H1 (cell line): ENCODE data around the gene AP1M1. TPM values are rescaled to one million over a fixed set of nuclear protein-coding genes. Genes with fewer than 3 reads are reported as not detected.

ENCODE experiments used
- CTCF ChIA-PET: fragments of 300-600 bp; sonication (Branson Sonifier 250); formaldehyde crosslinking; loops from one replicate; lab custom pipeline; 2021; ENCODE audit not compliant: partially characterized antibody; lab: Charles Lee
- POLR2A ChIA-PET: fragments of 300-600 bp; sonication (Branson Sonifier 250); formaldehyde crosslinking; loops from one replicate; lab custom pipeline; 2021; ENCODE audit warnings: inconsistent platforms; ENCODE audit not compliant: partially characterized antibody; lab: Charles Lee
- DNase-seq, 2 experiments: peaks; one replicate each; pipeline versions ENCODE4 v3.0.0 to v3.0.0-alpha.2; 2010 to 2022; ENCODE audit warnings: low spot score in 2 of 2, low read depth in 1 of 2, mixed read lengths in 1 of 2
- FAIRE-seq: peaks from 2 replicates; lab custom pipeline; 2011; peaks lifted over from hg19 to GRCh38; lab: Jason Lieb, UNC
- H2AFZ ChIP-seq: 2 replicates; pipeline ENCODE4 v1.8.1; 2012; ENCODE audit warnings: low read length, inconsistent platforms
- H2AK5ac ChIP-seq: 2 replicates; pipeline ENCODE4 v1.6.1; 2013; ENCODE audit warnings: low read depth, low read length
- H2BK120ac ChIP-seq: replicated peaks from 2 replicates; pipeline ENCODE3; 2013; ENCODE audit warnings: low read depth, low read length, inconsistent platforms
- H2BK12ac ChIP-seq: 2 replicates; pipeline ENCODE4 v1.6.1; 2013; ENCODE audit warnings: low read depth, low read length
- H2BK15ac ChIP-seq: 2 replicates; pipeline ENCODE4 v1.6.1; 2013; ENCODE audit warnings: low read length
- H2BK20ac ChIP-seq: 2 replicates; pipeline ENCODE4 v1.6.1; 2013; ENCODE audit warnings: low read length
- H2BK5ac ChIP-seq: 2 replicates; pipeline ENCODE4 v1.6.1; 2013; ENCODE audit warnings: low read depth, low read length
- H3K14ac ChIP-seq: 2 replicates; pipeline ENCODE4 v1.6.1; 2013; ENCODE audit warnings: inconsistent platforms; ENCODE audit not compliant: insufficient read length
- H3K18ac ChIP-seq: 2 replicates; pipeline ENCODE4 v1.6.1; 2013; ENCODE audit warnings: low read length; ENCODE audit errors: extremely low read depth
- H3K23ac ChIP-seq: 2 replicates; pipeline ENCODE4 v1.6.1; 2013; ENCODE audit warnings: inconsistent platforms; ENCODE audit not compliant: insufficient read length
- H3K23me2 ChIP-seq: 2 replicates; pipeline ENCODE4 v1.6.1; 2013; ENCODE audit warnings: low read depth, low read length
- H3K27ac ChIP-seq: 2 replicates; pipeline ENCODE4 v1.6.1; 2011; ENCODE audit warnings: low read depth, low read length, inconsistent platforms
- H3K27me3 ChIP-seq, 4 experiments: replicated peaks in 1 of 4; 1 replicate in 1 of 4; 2 replicates in 3 of 4; pipeline versions ENCODE4 v1.6.1 to v1.8.1; 2011 to 2013; ENCODE audit warnings: low read length in 3 of 4, mild to moderate bottlenecking in 3 of 4, inconsistent platforms in 2 of 4, mixed read lengths in 2 of 4, moderate library complexity in 1 of 4; ENCODE audit not compliant: control insufficient read depth in 3 of 4, insufficient read depth in 3 of 4; ENCODE audit errors: extremely low read depth in 1 of 4
- H3K36me3 ChIP-seq, 4 experiments: 2 replicates each; pipeline versions ENCODE4 v1.6.1 to v1.8.1; 2011 to 2013; ENCODE audit warnings: mild to moderate bottlenecking in 4 of 4, low read length in 3 of 4, moderate library complexity in 2 of 4, control low read depth in 1 of 4, inconsistent platforms in 1 of 4; ENCODE audit not compliant: insufficient read depth in 4 of 4, control insufficient read depth in 2 of 4
- H3K4ac ChIP-seq: replicated peaks from 2 replicates; pipeline ENCODE3; 2013; ENCODE audit warnings: low read length, low read depth, mixed read lengths, inconsistent platforms; ENCODE audit not compliant: insufficient read length
- H3K4me1 ChIP-seq, 4 experiments: replicated peaks in 1 of 4; 1 replicate in 1 of 4; 2 replicates in 3 of 4; pipeline versions ENCODE4 v1.6.1 to v1.8.1; 2011 to 2013; ENCODE audit warnings: low read length in 3 of 4, inconsistent platforms in 2 of 4, mixed read lengths in 1 of 4; ENCODE audit not compliant: insufficient read depth in 4 of 4, control insufficient read depth in 3 of 4
- H3K4me2 ChIP-seq, 2 experiments: 2 replicates each; pipeline versions ENCODE4 v1.6.1 to v1.8.1; 2011 to 2013; ENCODE audit warnings: low read depth in 2 of 2, low read length in 2 of 2, control low read depth in 1 of 2, inconsistent platforms in 1 of 2, mild to moderate bottlenecking in 1 of 2; ENCODE audit not compliant: insufficient read depth in 1 of 2
- H3K4me3 ChIP-seq, 4 experiments: fragments of 200-600, 300-600 bp in 1 of 4; sonication (generic), shearing (Covaris generic), sonication (Bioruptor Twin) in 1 of 4; 2 replicates each; pipeline versions ENCODE4 v1.5.1 to v1.8.1; 2011 to 2016; ENCODE audit warnings: low read length in 4 of 4, low read depth in 3 of 4, control low read depth in 2 of 4, inconsistent platforms in 2 of 4, mild to moderate bottlenecking in 2 of 4, mixed read lengths in 1 of 4, moderate library complexity in 1 of 4; ENCODE audit not compliant: insufficient read depth in 2 of 4; ENCODE audit errors: extremely low read depth in 1 of 4
- H3K56ac ChIP-seq: replicated peaks from 2 replicates; pipeline ENCODE3; 2013; ENCODE audit warnings: low read depth, mild to moderate bottlenecking, mixed read lengths, low read length, inconsistent platforms; ENCODE audit not compliant: insufficient read length
- H3K79me1 ChIP-seq: 2 replicates; pipeline ENCODE4 v1.6.1; 2013; ENCODE audit warnings: low read depth, low read length, control low read depth
- H3K79me2 ChIP-seq, 2 experiments: 2 replicates each; pipeline versions ENCODE4 v1.6.1 to v1.8.1; 2012 to 2013; ENCODE audit warnings: low read length in 2 of 2, mild to moderate bottlenecking in 2 of 2, inconsistent platforms in 1 of 2; ENCODE audit not compliant: insufficient read depth in 2 of 2, control insufficient read depth in 1 of 2
- H3K9ac ChIP-seq, 4 experiments: replicated peaks in 1 of 4; 1 replicate in 1 of 4; 2 replicates in 3 of 4; pipeline versions ENCODE4 v1.6.1 to v1.8.1; 2011 to 2013; ENCODE audit warnings: low read depth in 3 of 4, low read length in 3 of 4, control low read depth in 2 of 4, mild to moderate bottlenecking in 2 of 4, moderate library complexity in 2 of 4, inconsistent platforms in 1 of 4; ENCODE audit errors: extremely low read depth in 1 of 4
- H3K9me3 ChIP-seq, 2 experiments: 2 replicates each; pipeline versions ENCODE4 v1.6.1 to v1.8.1; 2012 to 2013; ENCODE audit warnings: mild to moderate bottlenecking in 2 of 2, moderate library complexity in 2 of 2, control low read depth in 1 of 2, inconsistent platforms in 1 of 2, low read depth in 1 of 2, low read length in 1 of 2, mixed read lengths in 1 of 2; ENCODE audit not compliant: insufficient read depth in 2 of 2
- H4K20me1 ChIP-seq, 2 experiments: replicated peaks in 1 of 2; 2 replicates each; pipeline versions ENCODE3 to v1.8.1; 2011 to 2013; ENCODE audit warnings: inconsistent platforms in 2 of 2, low read length in 2 of 2, mild to moderate bottlenecking in 1 of 2; ENCODE audit not compliant: insufficient read depth in 2 of 2, control insufficient read depth in 1 of 2
- H4K5ac ChIP-seq: 2 replicates; pipeline ENCODE4 v1.6.1; 2013; ENCODE audit warnings: low read length, low read depth, mixed read lengths, inconsistent platforms; ENCODE audit not compliant: insufficient read length
- H4K8ac ChIP-seq: 2 replicates; pipeline ENCODE4 v1.8.0; 2013; ENCODE audit warnings: mild to moderate bottlenecking, moderate library complexity, low read length, inconsistent platforms; ENCODE audit not compliant: insufficient read depth; ENCODE audit errors: extremely low read depth
- H4K91ac ChIP-seq: replicated peaks from 2 replicates; pipeline ENCODE3; 2013; ENCODE audit warnings: low read length, mixed read lengths, inconsistent platforms; ENCODE audit not compliant: insufficient read length
- BACH1 ChIP-seq: IDR thresholded peaks from 2 replicates; pipeline ENCODE4 v1.6.1; 2012; ENCODE audit warnings: low read length, improper control_type of control experiment
- CREB1 ChIP-seq: IDR thresholded peaks from 2 replicates; pipeline ENCODE4 v1.6.1; 2012; ENCODE audit warnings: inconsistent platforms
- CTBP2 ChIP-seq: IDR thresholded peaks from 2 replicates; pipeline ENCODE4 v1.7.0; 2011; ENCODE audit warnings: borderline replicate concordance, mild to moderate bottlenecking, moderate library complexity, mixed read lengths, low read length; ENCODE audit not compliant: insufficient read depth, insufficient read length
- HDAC6 ChIP-seq: IDR thresholded peaks from one replicate; pipeline ENCODE4 v1.7.1; 2012; ENCODE audit warnings: low read depth, mild to moderate bottlenecking, inconsistent platforms, low read length, moderate library complexity
- NANOG ChIP-seq: IDR thresholded peaks from 2 replicates; pipeline ENCODE4 v1.6.1; 2011; ENCODE audit warnings: low read length, low read depth, mild to moderate bottlenecking, inconsistent platforms; ENCODE audit not compliant: insufficient read depth, poor library complexity, severe bottlenecking
- PHF8 ChIP-seq: fragments of 200-600 bp; sonication (generic); conservative IDR thresholded peaks from 2 replicates; pipeline ENCODE4 v1.7.1; 2012; ENCODE audit warnings: low read depth, mild to moderate bottlenecking, inconsistent platforms, low read length, moderate library complexity
- RFX5 ChIP-seq: IDR thresholded peaks from 2 replicates; pipeline ENCODE4 v1.6.1; 2011; ENCODE audit warnings: low read depth, low read length, improper control_type of control experiment, borderline replicate concordance
- SIRT6 ChIP-seq: IDR thresholded peaks from one replicate; pipeline ENCODE4 v1.7.1; 2012; ENCODE audit warnings: low read length, inconsistent platforms
- SIX5 ChIP-seq: IDR thresholded peaks from 2 replicates; pipeline ENCODE4 v1.6.1; 2011; ENCODE audit warnings: mild to moderate bottlenecking, low read depth, low read length
- SP4 ChIP-seq: IDR thresholded peaks from 2 replicates; pipeline ENCODE4 v1.6.1; 2012; ENCODE audit warnings: low read length, inconsistent platforms
- SRF ChIP-seq: IDR thresholded peaks from 2 replicates; pipeline ENCODE4 v1.6.1; 2011; ENCODE audit warnings: mild to moderate bottlenecking, low read depth, low read length, moderate library complexity
- TCF12 ChIP-seq: IDR thresholded peaks from 2 replicates; pipeline ENCODE4 v1.6.1; 2011; ENCODE audit warnings: low read depth, mild to moderate bottlenecking, low read length
- TEAD4 ChIP-seq: IDR thresholded peaks from 2 replicates; pipeline ENCODE4 v1.6.1; 2012; ENCODE audit warnings: low read depth, low read length, inconsistent platforms, mixed read lengths
- WGBS, 2 experiments: shearing (Covaris generic) in 1 of 2; methylation state at CpG; one replicate each; pipeline versions ENCODE4 v1.1.6 to v1.1.7; 2013 to 2015; ENCODE audit warnings: low lambda C conversion rate in 2 of 2, mixed read lengths in 2 of 2, inconsistent platforms in 1 of 2, low coverage in 1 of 2, missing lambda C conversion rate in 1 of 2; ENCODE audit not compliant: insufficient replicate concordance in 2 of 2, insufficient coverage in 1 of 2, insufficient read length in 1 of 2; ENCODE audit errors: extremely low coverage in 1 of 2, missing lambda C conversion rate in 1 of 2; 5-methylcytosine and 5-hydroxymethylcytosine counted together
- polyA plus RNA-seq, 7 experiments: library from polyadenylated mRNA; depleted of rRNA in 3 of 7; stranded (reverse) in 5 of 7; unstranded in 2 of 7; fragments of >200 nt in 5 of 7; fragments of 200-250 nt in 2 of 7; gene quantifications; 1 replicate in 5 of 7; 2 replicates in 1 of 7; 4 replicates in 1 of 7; pipeline versions ENCODE4 v1.2.1 to v1.2.3, GENCODE V29; 2011 to 2013; ENCODE audit warnings: missing spikeins in 2 of 7, mixed read lengths in 2 of 7
- total RNA-seq: library from RNA; stranded (reverse); fragmentation: NEBNext Ultra II Directional; extraction: Animal tissue kit (Norgen Biotek cat#: 25700); gene quantifications from 2 replicates; pipeline ENCODE4 v1.2.1, GENCODE V29; 2021

Gene AP1M1
- total and polyA plus RNA-seq, 2 of the 8 experiments (the other 6 are each of a cell fraction or from before 2014, with no cell fraction given) = 30.9 to 37.5 TPM

DNA sequence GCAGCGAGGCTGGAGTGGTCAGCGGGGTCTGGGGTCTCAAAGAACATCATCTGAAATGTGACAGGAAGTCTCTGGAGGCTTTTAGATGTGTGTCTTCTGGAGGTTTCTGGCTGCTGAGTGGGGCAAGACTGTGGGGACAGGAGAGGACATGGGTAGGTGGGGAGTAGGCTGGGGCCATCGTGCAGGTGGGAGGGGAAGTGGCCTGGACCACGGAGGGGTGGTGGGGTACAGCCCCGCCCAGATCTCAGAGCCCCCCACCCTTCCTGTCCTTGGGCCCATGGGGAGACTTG is 6.2 kb downstream of the AP1M1 start:
- Histone ChIP-seq H3K36me3 (peaks cover 0 to 6% (median 1%) of the 10 kb centered on the region in 4 experiments; a peak in 3 of 8 replicates), H3K18ac (no peak overlapping the region), H2BK15ac (no peak overlapping the region), H3K27ac (no peak overlapping the region), H3K79me2 (peaks cover 0 to 3% of the 10 kb centered on the region in 2 experiments; a peak in 1 of 4 replicates), H3K4ac (no peak overlapping the region), H4K8ac (no peak overlapping the region), H4K20me1 (peaks cover 2 to 10% of the 10 kb centered on the region in 2 experiments), H3K27me3 (no peaks in the 10 kb centered on the region), H2AK5ac (no peak overlapping the region), H3K23ac (no peak overlapping the region), H3K4me3 (no peak overlapping the region), H3K79me1 (peaks cover 2% of the 10 kb centered on the region), H3K56ac (no peak overlapping the region), H4K5ac (no peak overlapping the region), H3K9ac (no peak overlapping the region), H3K9me3 (no peaks in the 10 kb centered on the region), H3K4me2 (no peak overlapping the region), H3K4me1 (no peaks in the 10 kb centered on the region), H2BK120ac (no peak overlapping the region), H2BK5ac (no peak overlapping the region), H4K91ac (no peak overlapping the region), H2AFZ (no peak overlapping the region), H3K14ac (no peak overlapping the region), H2BK20ac (no peak overlapping the region), H2BK12ac (no peak overlapping the region), H3K23me2 (no peaks in the 10 kb centered on the region)
- no peak for TF ChIP-seq TEAD4
- no peak for TF ChIP-seq NANOG
- TF ChIP-seq PHF8 = no peak
- TF ChIP-seq RFX5 = no peak
- TF ChIP-seq HDAC6 = no peak
- no peak for TF ChIP-seq SIX5
- TF ChIP-seq BACH1 = no peak
- no peak for TF ChIP-seq CREB1
- no peak for TF ChIP-seq SRF
- no peak for TF ChIP-seq SIRT6
- TF ChIP-seq TCF12 = no peak
- no peak for TF ChIP-seq CTBP2
- TF ChIP-seq SP4 = no peak
- ChIA-PET POLR2A (no interaction called here), CTCF (interaction anchor here (1.3 kb wide), 1 partner anchor 182 kb away, joined by 4 read pairs; no protein-coding TSS in a partner anchor)
- DNase-seq (no peak), FAIRE-seq (no peak)
- WGBS, 2 experiments = 89% methylated on average over 3 of the region's 5 CpGs; no CpG with 5 or more reads in 1 of the 2 experiments
